ENCODE measurements around the gene DHX30. TPM values are rescaled to one million over a fixed set of nuclear protein-coding genes. Genes with fewer than 3 reads are reported as not detected.

The DHX30 gene
- total and polyA plus RNA-seq, 9 of the 15 experiments (the other 6 are each of a cell fraction or from before 2014, with no cell fraction given): 12.3 to 158 (median 79.0) TPM

GRCh38 chr3:47802734-47803479 lies at the start of gene DHX30 (continued):
- TF ChIP-seq ZNF23 (CRISPR knock-in tag; IDR thresholded peaks at IDR 0.05) (no peak), MXI1 (IDR thresholded peaks at IDR 0.05; ENCODE audit: low read depth, low read length) (peak; percentile 41; the same call in 1 of the 2 replicates), ZNF408 (CRISPR knock-in tag; IDR thresholded peaks at IDR 0.05; ENCODE audit: low read depth) (no peak), ID3 (CRISPR knock-in tag; IDR thresholded peaks at IDR 0.05) (no peak), ID3 (tag; IDR thresholded peaks at IDR 0.05) (peak; percentile 76), MEIS2 (IDR thresholded peaks at IDR 0.05; ENCODE audit: partially characterized antibody) (peak; percentile 44), ZNF395 (CRISPR knock-in tag; IDR thresholded peaks at IDR 0.05) (peak; percentile 87), BCOR (IDR thresholded peaks at IDR 0.05) (no peak), GMEB1 (CRISPR knock-in tag; IDR thresholded peaks at IDR 0.05) (peak; percentile 83), RBFOX2 (IDR thresholded peaks at IDR 0.05; ENCODE audit: low read depth, low read length) (peak; percentile 91), POLR2G (IDR thresholded peaks at IDR 0.05; ENCODE audit: low read depth, low read length) (peak; percentile 93), POLR2AphosphoS5 (IDR thresholded peaks at IDR 0.05; ENCODE audit: control insufficient read depth, insufficient read depth, low read depth, low read length) (0 out of 2 replicates have a peak, but pooled peaks have one; percentile 33)
- TF ChIP-seq, protein P1, sequence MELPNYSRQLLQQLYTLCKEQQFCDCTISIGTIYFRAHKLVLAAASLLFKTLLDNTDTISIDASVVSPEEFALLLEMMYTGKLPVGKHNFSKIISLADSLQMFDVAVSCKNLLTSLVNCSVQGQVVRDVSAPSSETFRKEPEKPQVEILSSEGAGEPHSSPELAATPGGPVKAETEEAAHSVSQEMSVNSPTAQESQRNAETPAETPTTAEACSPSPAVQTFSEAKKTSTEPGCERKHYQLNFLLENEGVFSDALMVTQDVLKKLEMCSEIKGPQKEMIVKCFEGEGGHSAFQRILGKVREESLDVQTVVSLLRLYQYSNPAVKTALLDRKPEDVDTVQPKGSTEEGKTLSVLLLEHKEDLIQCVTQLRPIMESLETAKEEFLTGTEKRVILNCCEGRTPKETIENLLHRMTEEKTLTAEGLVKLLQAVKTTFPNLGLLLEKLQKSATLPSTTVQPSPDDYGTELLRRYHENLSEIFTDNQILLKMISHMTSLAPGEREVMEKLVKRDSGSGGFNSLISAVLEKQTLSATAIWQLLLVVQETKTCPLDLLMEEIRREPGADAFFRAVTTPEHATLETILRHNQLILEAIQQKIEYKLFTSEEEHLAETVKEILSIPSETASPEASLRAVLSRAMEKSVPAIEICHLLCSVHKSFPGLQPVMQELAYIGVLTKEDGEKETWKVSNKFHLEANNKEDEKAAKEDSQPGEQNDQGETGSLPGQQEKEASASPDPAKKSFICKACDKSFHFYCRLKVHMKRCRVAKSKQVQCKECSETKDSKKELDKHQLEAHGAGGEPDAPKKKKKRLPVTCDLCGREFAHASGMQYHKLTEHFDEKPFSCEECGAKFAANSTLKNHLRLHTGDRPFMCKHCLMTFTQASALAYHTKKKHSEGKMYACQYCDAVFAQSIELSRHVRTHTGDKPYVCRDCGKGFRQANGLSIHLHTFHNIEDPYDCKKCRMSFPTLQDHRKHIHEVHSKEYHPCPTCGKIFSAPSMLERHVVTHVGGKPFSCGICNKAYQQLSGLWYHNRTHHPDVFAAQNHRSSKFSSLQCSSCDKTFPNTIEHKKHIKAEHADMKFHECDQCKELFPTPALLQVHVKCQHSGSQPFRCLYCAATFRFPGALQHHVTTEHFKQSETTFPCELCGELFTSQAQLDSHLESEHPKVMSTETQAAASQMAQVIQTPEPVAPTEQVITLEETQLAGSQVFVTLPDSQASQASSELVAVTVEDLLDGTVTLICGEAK (IDR thresholded peaks at IDR 0.05): peak; percentile 96
- TF ChIP-seq, protein P1 (CRISPR knock-in tag; IDR thresholded peaks at IDR 0.05): no peak
